Pons (tissue), 1 donor: ENCODE data around the gene KRTAP1-4.
"Not testable (repeated sequence)": the region's sequence is repeated elsewhere in the genome, so short reads cannot be mapped to it uniquely, and the experiment has no call there.

Experiments
- DNase-seq: peaks from one replicate; pipeline ENCODE4 v3.0.0-alpha.2; 2016; ENCODE audit warnings: low spot score

KRTAP1-4 gene

DNA sequence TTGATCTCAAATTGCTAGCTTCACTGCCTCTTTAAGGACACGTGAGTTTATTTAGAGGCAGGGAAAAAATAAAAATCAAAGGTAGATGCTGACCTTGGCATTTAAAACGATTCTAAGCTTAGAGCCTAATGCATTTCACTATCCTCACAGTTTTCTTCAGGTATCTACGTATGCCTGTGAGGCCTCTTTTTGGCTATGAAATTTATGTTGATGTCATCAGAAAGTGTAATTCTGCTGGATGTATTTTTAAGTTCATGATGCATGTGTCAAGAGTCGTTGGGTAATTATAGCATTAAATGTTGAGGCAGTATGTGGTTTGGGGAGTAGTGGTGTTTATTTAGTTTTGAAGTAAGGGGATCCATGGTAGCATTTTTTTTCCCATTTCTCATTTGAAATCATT, 26.1 kb downstream of the KRTAP1-4 start:
- no peak for DNase-seq

DNA sequence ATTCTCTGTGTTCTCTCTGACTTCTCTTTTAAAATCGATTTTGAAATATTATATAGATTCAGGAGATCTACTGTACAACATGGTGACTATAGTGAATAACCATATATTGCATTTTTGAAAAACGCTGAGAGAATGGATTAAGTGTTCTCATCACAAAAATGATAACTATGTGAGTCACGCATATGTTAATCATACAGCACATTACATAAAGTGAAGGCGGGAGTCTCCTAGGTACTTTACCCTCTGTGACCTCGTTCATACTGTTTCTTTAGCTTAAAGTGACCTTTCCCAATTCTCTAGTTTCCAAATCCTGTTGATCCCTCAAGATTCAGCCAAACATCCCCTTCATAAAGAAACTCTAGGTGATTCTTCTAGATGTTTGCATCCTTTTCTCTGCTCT, 27.2 kb downstream of the KRTAP1-4 start:
- DNase-seq: no peak

DNA sequence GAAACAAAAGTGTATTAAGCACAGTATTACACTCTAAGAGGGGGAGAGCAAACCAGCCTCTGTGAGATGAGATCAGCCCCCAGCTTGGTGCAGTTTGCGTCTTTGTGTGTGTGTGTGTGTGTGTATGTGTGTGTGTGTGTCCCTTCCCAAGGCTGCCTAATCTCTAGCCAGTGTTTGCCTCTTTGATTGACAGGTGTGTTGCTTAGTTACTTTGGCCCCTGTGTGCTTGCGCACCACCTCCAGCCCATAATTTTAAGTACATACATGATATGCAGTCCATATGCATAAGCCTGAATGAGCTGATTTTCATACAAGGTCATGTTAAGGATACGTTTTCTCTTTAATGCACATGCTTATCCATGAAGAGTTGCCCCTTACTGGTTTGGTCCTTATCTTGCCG, 28.2 kb downstream of the KRTAP1-4 start:
- DNase-seq: no peak

DNA sequence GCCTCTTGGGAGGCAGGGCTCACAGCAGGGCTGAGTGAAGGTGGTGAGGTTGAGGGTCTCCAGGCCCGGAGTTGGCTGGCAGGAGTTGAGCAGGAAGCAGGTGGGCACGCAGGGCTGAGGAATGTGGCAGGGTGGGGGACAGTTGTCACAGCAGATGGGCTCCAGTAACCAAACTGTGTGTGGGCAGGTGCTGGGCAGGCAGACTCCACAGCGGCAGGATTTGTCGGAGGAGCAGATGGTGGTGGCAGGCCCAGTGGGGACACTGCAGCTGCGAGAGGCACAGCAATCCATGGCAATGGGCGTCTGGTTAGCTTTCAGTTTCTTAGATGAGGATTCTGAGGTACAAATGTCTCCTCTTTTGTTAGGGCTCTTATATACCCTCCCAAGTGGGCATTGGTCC, 30.4 kb downstream of the KRTAP1-4 start, which contains the start of gene KRTAP3-2:
Gene KRTAP3-2 (minus strand): TSS at position 344 of the 400 bp plus-strand sequence. CDS start 53 bp downstream, at position 291.
- not testable (repeated sequence) for DNase-seq

DNA sequence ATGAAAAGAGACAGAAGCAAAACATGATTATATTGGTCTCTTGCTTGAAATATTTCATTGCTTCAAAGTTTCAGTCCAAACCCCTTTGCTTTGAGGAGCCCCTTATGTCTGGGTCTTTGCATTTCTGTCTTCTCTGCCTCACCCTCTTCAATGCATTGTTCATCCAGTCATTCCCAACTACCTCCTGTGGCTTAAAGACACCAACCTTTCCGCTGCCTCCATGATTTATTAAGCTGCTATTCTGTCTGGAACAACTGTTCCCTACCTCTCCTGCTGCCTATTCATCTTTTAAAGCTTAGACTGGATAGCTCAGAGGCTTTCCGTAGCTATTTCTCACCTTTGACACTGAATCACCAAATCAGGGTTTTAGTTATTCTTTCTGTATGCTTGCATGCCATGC, 32.6 kb downstream of the KRTAP1-4 start:
- no peak for DNase-seq

DNA sequence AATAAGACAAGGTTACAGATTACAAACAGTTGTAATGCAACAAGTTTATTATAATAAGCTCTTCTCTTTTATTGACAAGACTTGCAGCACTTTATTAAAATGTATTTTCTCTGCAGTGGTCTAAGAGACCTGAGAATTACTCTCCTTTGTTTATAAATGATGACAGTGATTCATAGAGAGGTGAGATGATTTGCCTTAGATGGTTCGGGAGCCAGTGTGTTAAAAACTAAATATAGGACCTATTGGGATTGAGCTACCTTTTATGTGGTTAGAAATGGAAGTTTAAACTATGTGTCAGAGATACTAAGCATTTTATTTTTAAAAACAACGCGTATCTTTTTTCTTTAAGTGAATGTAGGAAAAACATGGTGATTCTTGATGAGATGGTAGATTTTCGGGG, 33.2 kb downstream of the KRTAP1-4 start:
- no peak for DNase-seq

DNA sequence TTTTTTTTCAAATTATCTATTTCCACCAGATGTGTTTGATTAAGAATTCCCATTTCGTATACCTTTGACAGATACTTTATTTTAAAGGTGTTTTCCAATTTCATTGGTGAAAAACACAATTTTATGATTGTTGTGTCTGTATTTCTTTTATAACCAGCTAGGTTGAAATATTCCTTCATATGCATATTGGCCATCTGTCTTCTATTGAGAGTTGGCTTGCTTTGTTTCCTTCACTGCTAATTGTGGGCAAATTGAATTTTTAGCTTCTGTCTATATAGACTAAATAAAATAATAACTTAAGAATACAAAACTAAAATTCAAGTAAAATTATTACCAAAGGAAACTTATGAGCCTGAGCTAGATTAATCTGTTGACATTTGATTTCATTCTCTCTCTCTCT, 34.9 kb downstream of the KRTAP1-4 start:
- no peak for DNase-seq

DNA sequence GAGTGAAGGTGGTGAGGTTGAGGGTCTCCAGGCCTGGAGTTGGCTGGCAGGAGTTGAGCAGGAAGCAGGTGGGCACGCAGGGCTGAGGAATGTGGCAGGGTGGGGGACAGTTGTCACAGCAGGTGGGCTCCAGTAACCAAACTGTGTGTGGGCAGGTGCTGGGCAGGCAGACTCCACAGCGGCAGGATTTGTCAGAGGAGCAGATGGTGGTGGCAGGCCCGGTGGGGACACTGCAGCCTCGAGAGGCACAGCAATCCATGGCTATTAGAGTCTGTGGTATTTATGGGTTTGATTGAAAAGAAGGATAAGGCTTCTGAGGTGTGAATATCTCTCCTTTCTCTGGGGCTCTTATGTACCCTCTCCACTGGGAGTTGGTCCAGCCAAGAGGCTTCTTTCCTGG, 36.2 kb downstream of the KRTAP1-4 start, which contains the start of gene KRTAP3-3:
Gene KRTAP3-3 (minus strand): TSS at position 326 of the 400 bp plus-strand sequence. CDS start 67 bp downstream, at position 259.
- DNase-seq: no peak

DNA sequence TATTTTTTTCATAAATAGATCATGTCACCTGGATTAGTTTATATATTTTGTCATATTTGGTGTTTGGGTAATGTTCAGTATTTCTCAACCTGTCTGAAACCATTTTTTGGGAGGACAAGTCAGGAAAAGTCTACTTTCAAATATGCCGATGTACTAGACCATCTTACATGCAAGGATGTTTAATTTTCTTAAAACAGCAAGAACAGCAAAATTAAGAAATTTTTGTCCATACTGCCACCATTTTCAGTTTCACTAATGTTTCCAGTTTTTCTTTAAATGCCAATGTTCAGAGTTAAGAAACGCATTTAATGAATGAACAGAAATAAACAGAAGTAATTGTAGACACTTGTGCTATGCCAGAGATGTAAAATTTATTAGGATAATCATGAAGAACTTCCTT, 36.9 kb downstream of the KRTAP1-4 start:
- no peak for DNase-seq

DNA sequence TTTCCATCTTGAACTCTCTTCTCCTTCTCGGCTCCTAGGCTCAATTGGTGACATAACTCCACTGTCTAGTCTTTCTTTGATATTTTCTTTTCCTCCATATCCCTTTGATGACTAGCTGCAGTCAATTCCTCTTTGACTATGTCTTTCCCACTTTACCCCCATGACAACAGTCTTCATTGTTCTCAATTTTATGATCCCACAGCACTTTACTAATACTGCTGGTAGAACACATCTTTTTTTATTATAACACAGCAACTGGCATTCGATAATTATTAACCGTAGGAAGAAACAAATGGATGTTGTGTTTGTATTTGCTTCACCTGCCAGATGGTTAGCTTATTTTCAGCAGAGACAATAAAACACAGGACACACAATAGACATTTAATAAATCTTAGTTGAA, 37.3 kb downstream of the KRTAP1-4 start:
- DNase-seq: no peak

DNA sequence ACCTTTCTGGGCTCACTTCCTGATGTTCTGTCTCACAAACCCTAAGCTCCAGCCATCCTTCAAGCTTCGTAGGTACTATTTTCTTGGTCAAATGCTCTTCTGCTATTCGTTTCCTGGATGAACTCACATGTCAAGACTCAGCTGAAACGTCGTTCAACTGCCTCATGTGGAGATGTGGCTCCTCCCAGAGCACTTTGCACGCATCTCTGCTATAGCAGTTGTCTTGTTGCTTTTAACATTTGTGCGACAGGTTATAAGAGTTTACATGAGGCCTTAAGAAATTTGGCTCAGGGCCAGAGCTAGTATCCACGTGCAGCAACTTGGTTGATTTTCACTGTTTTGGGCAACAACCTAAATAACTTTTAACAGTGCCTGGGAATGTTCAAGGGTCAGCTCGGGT, 43.1 kb downstream of the KRTAP1-4 start:
- DNase-seq: no peak

DNA sequence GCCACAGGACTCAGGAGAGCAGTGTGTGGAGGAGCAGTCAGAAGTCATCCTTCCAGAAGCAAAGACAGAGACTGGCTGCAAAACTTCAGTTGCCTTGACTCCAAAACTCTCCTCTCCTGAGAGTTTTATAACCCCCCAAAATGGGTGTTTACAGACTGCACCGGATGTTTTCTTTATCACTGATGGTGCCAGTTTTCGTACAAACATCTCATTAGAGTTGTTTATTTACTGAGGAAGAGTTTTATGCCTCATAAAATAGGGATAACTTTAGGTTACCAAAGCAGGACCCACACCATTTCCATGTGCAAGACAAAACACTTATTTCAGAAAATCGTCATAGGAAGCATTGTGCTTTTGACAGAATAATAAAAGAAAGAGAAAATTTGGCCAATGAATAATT, 45.8 kb downstream of the KRTAP1-4 start, which contains the start of gene KRT40:
Gene KRT40 (minus strand): TSS at position 101 of the 400 bp plus-strand sequence. CDS start 53 bp downstream, at position 48.
- DNase-seq: no peak

DNA sequence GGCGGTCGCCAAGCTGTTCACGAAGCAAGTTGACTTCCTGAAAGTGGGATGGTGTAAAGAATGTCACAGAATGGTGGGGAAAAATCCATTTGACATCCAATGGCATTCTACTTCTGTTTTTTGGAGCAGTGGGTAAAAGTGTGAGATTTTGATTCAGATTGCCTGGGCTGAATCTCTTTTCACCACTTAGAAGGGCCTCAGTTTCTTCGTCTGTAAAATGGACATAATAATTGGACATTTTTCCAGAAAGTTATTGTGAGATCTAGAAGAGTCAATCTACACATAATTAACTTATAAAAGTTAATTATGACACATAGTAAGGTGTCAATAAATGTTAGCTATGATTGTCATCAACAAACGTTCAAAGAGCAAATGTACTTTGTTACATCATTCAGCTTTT, 48.9 kb downstream of the KRTAP1-4 start:
- no peak for DNase-seq

DNA sequence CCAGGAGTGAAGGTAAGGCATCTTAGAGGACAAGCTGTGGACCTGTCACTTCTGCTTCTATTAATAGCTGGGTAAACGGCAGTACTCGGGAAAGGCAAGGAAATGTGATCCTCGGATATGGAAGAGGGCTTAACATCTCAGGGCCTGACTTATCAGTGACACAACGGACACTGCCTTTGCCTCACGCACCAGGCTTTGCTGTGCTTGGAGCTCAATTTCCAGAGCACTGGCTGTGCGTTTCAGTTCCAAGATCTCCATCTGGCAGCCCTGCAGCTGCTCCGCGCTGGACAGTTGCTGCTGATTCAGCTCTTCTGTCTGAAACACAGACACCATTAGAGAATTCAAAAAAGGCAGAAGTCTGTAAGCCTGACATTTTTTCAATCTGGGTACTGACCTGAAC, 49.4 kb downstream of the KRTAP1-4 start:
- peak; percentile 37 for DNase-seq

DNA sequence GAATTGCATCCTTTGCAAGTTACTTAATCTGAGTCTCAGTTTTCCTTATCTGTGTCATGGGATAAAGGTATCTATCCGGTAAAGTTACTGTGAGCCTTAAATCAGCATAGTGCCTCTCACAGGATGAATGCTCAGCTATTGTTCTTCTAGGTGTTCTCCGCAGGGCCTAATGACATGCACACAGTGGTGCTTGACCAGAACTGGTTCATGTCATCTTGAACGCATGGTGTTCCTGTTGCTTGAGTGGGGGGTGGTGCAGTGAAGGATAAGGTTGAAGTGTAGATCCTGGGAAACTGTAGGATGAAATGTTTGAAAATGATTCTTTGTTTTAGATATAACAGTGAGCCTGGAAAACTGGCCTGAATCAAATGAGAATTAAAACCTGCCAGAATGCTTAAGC, 49.9 kb downstream of the KRTAP1-4 start:
- DNase-seq: peak; percentile 1
